ENCODE results near the gene DLG3. TPM values are rescaled to one million over a fixed set of nuclear protein-coding genes. Genes with fewer than 3 reads are reported as not detected.

The DLG3 gene
- total and polyA plus RNA-seq, 2 of the 8 experiments (the other 6 are each of a cell fraction or from before 2014, with no cell fraction given): 29.2 to 63.8 TPM

- H3K14ac ChIP-seq (ENCODE audit: insufficient read length): no peak overlapping the region
- H3K27ac ChIP-seq (ENCODE audit: low read depth, low read length): no peak overlapping the region
- H2BK120ac ChIP-seq (replicated peaks; ENCODE audit: low read depth, low read length): no peak overlapping the region
- no peak overlapping the region for H3K4ac ChIP-seq (replicated peaks; ENCODE audit: insufficient read length, low read depth, low read length)
- peaks cover 0 to 4% of the 10 kb centered on the region in 2 experiments for H4K20me1 ChIP-seq (replicated peaks in 1 of 2; ENCODE audit: control insufficient read depth in 1 of 2, insufficient read depth in 2 of 2, low read length in 2 of 2)
- H4K91ac ChIP-seq (replicated peaks; ENCODE audit: insufficient read length, low read length): no peak overlapping the region
- 100% methylated on average over 1 of the region's 1 CpG; no CpG with 5 or more reads in 1 of the 2 experiments for WGBS, 2 experiments (ENCODE audit: extremely low coverage in 1 of 2, insufficient coverage in 1 of 2, insufficient read length in 1 of 2, insufficient replicate concordance in 2 of 2, low coverage in 1 of 2, low lambda C conversion rate in 2 of 2, missing lambda C conversion rate in 1 of 2)
- no peak overlapping the region for H2AK5ac ChIP-seq (ENCODE audit: low read depth, low read length)
- H3K9ac ChIP-seq (replicated peaks in 1 of 4; ENCODE audit: extremely low read depth in 1 of 4, low read depth in 3 of 4, low read length in 3 of 4): no peak overlapping the region
- no peak overlapping the region for H4K8ac ChIP-seq (ENCODE audit: extremely low read depth, insufficient read depth, low read length)
- no peak overlapping the region for H2BK12ac ChIP-seq (ENCODE audit: low read depth, low read length)
- H3K79me2 ChIP-seq (ENCODE audit: control insufficient read depth in 1 of 2, insufficient read depth in 2 of 2, low read length in 2 of 2): peaks cover 0 to 83% of the 10 kb centered on the region in 2 experiments; a peak in 2 of 4 replicates
- H2AFZ ChIP-seq (ENCODE audit: low read length): no peak overlapping the region
- H3K56ac ChIP-seq (replicated peaks; ENCODE audit: insufficient read length, low read depth, low read length): no peak overlapping the region
- H3K4me1 ChIP-seq (replicated peaks in 1 of 4; ENCODE audit: control insufficient read depth in 3 of 4, insufficient read depth in 4 of 4, low read length in 3 of 4): peaks cover 0 to under 1% (median 0%) of the 10 kb centered on the region in 4 experiments; a peak in 1 of 7 replicates
- no peaks in the 10 kb centered on the region for H3K79me1 ChIP-seq (ENCODE audit: low read depth, low read length)
- peaks cover 0 to 8% (median 0%) of the 10 kb centered on the region in 4 experiments; a peak in 1 of 8 replicates for H3K36me3 ChIP-seq (ENCODE audit: control insufficient read depth in 2 of 4, insufficient read depth in 4 of 4, low read length in 3 of 4)
- no peak overlapping the region for H2BK20ac ChIP-seq (ENCODE audit: low read length)
- H2BK5ac ChIP-seq (ENCODE audit: low read depth, low read length): no peak overlapping the region
- DNase-seq (ENCODE audit: low read depth in 1 of 2, low spot score in 2 of 2): no peak
- H3K9me3 ChIP-seq (ENCODE audit: insufficient read depth in 2 of 2, low read depth in 1 of 2, low read length in 1 of 2): no peaks in the 10 kb centered on the region
- no peaks in the 10 kb centered on the region for H3K23me2 ChIP-seq (ENCODE audit: low read depth, low read length)
- H3K4me2 ChIP-seq (ENCODE audit: insufficient read depth in 1 of 2, low read depth in 2 of 2, low read length in 2 of 2): no peak overlapping the region
- FAIRE-seq: no peak
- H3K27me3 ChIP-seq (replicated peaks in 1 of 4; ENCODE audit: control insufficient read depth in 3 of 4, extremely low read depth in 1 of 4, insufficient read depth in 3 of 4, low read length in 3 of 4): no peaks in the 10 kb centered on the region
- H4K5ac ChIP-seq (ENCODE audit: insufficient read length, low read depth, low read length): no peak overlapping the region
- H3K23ac ChIP-seq (ENCODE audit: insufficient read length): no peak overlapping the region
- no peak overlapping the region for H3K4me3 ChIP-seq (ENCODE audit: extremely low read depth in 1 of 4, insufficient read depth in 2 of 4, low read depth in 3 of 4, low read length in 4 of 4)
- no peak overlapping the region for H2BK15ac ChIP-seq (ENCODE audit: low read length)
- ChIA-PET POLR2A (ENCODE audit: partially characterized antibody) (interaction anchor here (1.0 to 1.7 kb wide), 3 partner anchors 11 to 13 kb away, joined by 3 read pairs; no protein-coding TSS in a partner anchor), CTCF (ENCODE audit: partially characterized antibody) (no interaction called here)
- no peak overlapping the region for H3K18ac ChIP-seq (ENCODE audit: extremely low read depth, low read length)
- no peak for TF ChIP-seq ATF2 (IDR thresholded peaks at IDR 0.05; ENCODE audit: low read length)
- no peak for TF ChIP-seq CBX8 (IDR thresholded peaks at IDR 0.05; ENCODE audit: borderline replicate concordance, low read depth, low read length)
- TF ChIP-seq NANOG (IDR thresholded peaks at IDR 0.05; ENCODE audit: insufficient read depth, low read depth, low read length, poor library complexity, severe bottlenecking): no peak
- TF ChIP-seq BCL11A (IDR thresholded peaks at IDR 0.05; ENCODE audit: low read depth in 2 of 2, low read length in 2 of 2): no peak
- no peak for TF ChIP-seq EZH2 (IDR thresholded peaks at IDR 0.05; ENCODE audit: low read depth, low read length, severe bottlenecking)
- TF ChIP-seq CREB1 (IDR thresholded peaks at IDR 0.05): no peak
- TF ChIP-seq SP2 (IDR thresholded peaks at IDR 0.05; ENCODE audit: low read length): no peak
- TF ChIP-seq ASH2L (IDR thresholded peaks at IDR 0.05; ENCODE audit: low read length): no peak
- TF ChIP-seq CEBPB (IDR thresholded peaks at IDR 0.05; ENCODE audit: low read depth, low read length): no peak
- no peak for TF ChIP-seq JUN (IDR thresholded peaks at IDR 0.05; ENCODE audit: low read depth, low read length)
- no peak for TF ChIP-seq SIX5 (IDR thresholded peaks at IDR 0.05; ENCODE audit: low read depth, low read length)
- no peak for TF ChIP-seq TAF1 (IDR thresholded peaks at IDR 0.05; ENCODE audit: low read depth, low read length)
- TF ChIP-seq BRCA1 (IDR thresholded peaks at IDR 0.05; ENCODE audit: low read depth, low read length): no peak
These were observed 24.1 kb downstream of the DLG3 start for GRCh38 chrX:70468709-70469108.
